Fibroblast of upper back skin (primary cell): ENCODE measurements around the gene NIBAN1.
A peak's percentile ranks its signal among the peaks of the same experiment; 100 is the strongest.
"Not testable (repeated sequence)": the region's sequence is repeated elsewhere in the genome, so short reads cannot be mapped to it uniquely, and the experiment has no call there.

Experiments
- DNase-seq: peaks from one replicate; pipeline ENCODE4 v3.0.0-alpha.2; 2013

The NIBAN1 gene

DNA sequence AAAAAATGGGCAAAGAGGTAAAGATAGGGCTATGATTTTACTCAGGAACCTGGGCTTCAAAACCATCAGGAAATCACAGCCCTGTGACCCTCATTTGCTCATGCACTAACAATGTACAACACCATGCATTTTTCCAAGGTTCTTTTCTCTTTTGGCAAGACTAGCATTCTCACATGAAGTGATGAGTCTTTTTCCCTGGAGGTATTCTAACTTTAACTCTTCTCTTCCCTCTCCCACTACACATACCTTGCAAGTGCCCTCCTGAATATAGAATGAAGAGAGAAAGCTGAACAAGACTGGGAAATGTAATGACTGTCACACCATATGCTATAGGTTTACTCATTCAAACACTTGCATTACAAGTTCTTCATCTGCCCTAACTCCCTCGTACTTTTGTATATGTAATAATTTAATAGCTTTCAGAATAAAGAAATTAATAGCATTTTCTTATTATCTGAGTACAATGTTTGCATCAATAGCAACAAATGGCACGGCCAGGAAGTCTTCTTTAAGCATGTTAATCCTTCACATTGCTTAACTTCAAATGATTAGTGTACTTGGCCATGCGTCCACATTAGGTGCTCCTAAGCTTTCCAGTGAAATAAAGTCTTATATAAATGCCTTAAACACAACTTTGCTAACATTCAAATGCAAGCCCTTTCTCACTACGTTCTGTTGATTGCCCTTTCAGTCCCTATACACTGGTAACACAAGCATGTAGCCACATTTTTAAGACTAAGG is 1.8 kb downstream of the NIBAN1 start:
- DNase-seq, result peak; percentile 72

DNA sequence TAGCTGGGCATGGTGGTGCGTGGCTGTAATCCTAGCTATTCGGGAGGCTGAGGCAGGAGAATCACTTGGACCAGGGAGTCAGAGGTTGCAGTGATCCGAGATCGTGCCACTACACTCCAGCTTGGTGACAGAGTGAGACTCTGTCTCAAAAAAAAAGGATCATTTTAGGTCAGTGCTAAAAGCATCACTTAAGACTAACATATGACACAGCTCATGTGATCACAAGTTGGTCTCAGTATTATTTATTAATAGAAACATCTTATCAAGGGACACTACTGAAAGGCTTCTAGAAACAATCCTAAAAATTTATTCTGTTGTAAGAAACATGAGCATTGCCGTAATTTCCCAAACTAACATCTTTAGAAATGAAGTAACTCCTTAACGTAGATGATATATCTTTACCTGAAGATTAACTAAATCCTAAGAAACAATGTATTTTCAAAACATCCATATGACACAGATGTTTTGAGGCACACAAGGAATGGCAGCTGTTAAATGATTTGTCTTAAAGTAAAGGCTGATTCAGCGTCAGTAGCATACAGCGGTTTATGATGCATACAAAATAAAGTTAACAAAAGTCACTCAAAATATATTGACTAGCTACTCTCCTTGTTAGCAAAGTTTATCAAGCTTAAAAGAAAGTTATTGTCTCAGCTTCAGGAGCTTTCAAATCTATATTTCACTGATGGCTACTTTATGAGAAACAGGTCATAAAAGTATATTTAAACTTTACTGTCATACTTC is 2.6 kb downstream of the NIBAN1 start:
- no peak for DNase-seq

GRCh38 chr1:184970691-184971161 is 3.6 kb downstream of the NIBAN1 start:
- peak; percentile 72 for DNase-seq

GRCh38 chr1:184966989-184967388 is 7.3 kb downstream of the NIBAN1 start:
- DNase-seq, result no peak

DNA sequence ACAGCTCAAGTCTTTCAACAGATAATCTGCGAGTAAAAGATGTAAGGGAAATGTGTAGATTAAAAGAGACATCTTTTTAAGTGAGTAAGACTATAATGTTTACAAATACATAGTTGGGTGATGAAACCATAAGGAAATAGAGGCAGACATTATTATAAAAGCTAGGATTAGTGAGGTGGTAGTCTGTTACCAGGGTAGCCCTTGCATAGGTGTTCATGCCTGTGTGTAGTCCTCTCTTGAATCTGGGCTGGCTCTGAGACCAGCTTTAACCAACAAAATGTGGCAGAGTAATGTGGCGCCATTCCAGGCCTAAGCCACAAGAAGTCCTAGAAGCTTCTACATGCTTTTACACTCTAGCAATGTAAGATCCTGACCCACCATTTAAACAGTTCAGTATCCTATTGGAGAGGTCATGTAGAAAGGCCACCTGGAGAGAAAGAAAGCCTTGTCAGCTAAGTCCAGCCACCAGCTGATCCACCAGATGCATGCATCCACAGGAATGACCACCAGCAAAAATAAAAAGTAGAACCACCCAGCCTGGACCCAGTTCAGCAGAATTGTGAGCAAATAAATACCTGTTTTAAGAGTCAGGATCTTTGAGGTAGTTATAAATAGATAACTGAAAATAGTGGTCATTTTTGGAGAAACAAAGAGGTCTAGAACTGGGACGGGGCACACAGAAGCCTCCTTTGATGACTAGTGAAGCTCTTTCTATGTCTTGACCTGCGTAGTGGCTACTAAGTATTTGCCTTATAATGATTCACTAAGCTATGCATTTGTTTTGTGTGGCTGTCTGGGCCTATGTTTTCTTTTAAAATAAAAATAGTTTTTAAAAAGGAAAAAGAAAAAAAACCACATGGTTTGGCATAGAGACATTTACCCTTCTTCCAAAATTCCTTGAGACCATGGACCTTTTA is 8.1 kb downstream of the NIBAN1 start:
- DNase-seq, result peak; percentile 60

- DNase-seq, result no peak
Measured at GRCh38 chr1:184965439-184965838, 8.9 kb downstream of the NIBAN1 start.

- DNase-seq, result peak; percentile 49
Measured at GRCh38 chr1:184959626-184960025, 14.7 kb downstream of the NIBAN1 start.

DNA sequence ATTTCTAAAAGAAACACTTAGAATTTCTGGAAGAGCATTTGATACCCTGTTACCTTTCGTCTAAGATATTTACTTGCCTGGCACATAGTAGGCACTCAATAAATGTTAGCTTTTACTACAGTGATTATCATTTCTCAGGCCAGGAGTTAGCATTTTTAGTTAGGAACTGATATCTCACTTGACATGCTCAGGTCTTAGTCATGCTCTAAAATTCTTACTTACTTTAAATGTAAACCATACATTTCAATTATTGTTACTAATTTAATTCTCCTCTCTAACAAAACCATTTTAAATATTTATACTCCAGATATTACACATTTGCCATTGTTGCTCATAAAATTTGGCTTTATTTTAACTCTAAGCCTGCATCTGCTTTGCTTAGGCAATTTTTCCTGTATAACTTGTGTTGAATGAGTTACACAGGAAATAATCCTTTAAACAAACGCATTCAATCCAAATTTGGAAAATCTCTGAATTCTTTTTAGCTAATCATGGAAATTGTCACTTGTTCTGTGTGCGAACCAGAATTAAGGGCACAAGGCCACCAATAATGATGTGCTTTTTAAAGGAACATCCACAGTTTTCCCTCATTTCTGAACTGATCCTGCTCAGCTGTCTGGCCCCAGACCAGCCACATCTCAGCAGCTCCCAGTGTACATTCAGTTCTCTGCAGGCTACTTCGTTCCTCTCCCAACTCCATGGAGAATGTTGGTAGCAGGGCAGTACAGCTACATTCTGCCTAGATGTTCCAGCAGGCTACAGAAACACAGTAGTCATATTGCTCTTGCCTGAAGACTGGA is 15.6 kb downstream of the NIBAN1 start:
- DNase-seq, result no peak

- not testable (repeated sequence) for DNase-seq
Measured at GRCh38 chr1:184957901-184958300, 16.4 kb downstream of the NIBAN1 start.

- no peak for DNase-seq
Measured at GRCh38 chr1:184956999-184957700, 17.2 kb downstream of the NIBAN1 start.

DNA sequence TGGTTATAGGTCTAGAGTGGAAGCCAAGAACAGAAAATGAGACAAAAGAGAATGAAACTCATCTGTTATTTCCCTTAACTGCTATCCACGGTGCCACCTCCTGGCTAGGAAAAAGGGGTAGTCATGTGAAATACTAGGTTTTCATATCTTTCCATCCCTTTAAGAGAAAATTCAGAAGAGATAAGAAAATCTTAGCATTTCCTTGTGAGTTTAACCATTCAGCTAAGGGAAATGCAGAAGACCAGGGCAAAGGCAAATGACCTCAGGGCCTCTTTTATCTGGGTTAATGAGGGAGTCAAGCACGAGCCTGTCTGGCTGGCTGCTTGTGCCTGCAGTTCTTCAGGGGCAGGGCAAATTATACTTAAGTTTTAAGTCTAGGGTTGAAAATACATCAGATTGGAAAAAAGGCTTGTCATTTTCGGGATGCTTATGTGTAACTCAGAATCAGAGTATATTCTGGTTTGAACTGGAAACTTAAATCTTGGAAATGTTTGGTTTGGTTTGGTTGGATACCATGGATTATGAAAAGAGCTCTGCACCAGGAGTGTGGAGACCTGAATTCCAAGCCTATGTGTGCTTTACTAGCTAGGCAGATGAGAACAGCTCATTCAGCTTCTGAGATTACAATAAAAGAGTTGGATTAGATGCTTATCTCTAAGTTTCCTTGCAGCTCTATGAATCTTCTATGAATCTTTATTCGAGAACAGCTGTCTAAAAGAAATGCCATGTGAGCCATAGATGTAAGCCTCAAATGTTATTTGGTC is 19.9 kb downstream of the NIBAN1 start:
- DNase-seq, result no peak

DNA sequence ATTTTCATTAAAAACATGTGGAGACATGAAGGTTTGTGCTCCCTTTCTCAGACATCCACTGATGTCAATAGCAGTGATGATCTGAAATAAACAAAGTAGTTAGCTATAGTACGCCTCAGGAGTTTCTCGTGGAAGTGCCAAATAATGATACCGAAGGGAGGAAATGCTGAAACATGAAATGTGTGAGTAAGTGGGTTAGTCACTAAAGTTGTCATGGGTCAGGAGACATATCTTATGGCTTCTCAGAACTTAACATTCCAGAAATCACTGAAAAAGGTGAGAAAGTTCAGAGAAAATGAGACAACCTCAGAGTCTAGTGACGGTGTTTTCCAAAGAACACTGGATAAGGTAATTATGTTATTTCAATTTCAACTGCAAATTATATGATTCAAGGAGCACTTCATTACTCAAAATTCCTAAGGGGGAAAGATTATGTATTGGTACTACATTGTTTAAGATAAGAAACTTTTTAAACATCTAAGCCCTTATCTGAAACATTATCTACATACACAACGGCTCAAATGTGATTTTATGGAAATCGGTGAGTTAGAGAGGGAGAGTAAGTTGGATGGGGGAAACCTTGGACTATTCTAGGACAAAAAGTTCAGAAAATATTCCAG is 20.6 kb downstream of the NIBAN1 start:
- DNase-seq, result peak; percentile 64

DNA sequence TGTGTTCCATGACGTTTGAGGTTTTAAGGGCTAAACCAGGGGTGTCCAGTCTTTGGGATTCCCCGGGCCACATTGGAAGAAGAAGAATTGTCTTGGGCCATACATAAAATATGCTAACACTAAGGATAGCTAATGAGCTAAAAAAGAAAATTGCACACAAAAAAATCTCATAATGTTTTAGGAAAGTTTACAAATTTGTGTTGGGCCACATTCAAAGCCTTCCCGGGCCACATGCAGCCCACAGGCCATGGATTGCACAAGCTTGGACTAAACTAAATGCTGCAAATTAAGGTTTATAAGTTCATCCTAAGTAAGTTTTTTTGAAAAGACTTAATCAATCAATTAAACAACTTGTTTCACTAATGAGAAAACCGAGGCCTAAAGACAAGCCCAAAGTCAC is 21.9 kb downstream of the NIBAN1 start:
- DNase-seq, result no peak

- DNase-seq, result peak; percentile 54
Measured at GRCh38 chr1:184951788-184952187, 22.5 kb downstream of the NIBAN1 start.

GRCh38 chr1:184950906-184951305 is 23.4 kb downstream of the NIBAN1 start:
- DNase-seq, result no peak

DNA sequence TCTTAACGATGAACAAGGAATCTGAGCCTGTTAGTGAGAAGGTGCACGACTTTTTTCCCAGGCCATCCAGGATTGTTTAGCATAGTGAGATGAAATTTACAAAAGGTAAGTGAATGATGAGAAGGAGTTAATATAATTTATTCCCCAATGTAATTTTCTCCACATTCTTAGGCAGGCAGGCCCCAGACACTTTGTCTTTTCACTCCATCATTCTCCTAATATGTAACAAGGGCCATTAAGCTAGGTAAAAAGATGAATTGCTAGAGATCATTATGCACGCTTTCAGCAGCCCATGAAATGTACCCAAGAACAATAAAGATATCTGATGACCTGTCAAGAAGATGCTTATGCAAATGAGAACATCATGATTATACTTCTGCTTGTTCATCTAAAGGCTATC is 24.1 kb downstream of the NIBAN1 start:
- DNase-seq, result no peak

DNA sequence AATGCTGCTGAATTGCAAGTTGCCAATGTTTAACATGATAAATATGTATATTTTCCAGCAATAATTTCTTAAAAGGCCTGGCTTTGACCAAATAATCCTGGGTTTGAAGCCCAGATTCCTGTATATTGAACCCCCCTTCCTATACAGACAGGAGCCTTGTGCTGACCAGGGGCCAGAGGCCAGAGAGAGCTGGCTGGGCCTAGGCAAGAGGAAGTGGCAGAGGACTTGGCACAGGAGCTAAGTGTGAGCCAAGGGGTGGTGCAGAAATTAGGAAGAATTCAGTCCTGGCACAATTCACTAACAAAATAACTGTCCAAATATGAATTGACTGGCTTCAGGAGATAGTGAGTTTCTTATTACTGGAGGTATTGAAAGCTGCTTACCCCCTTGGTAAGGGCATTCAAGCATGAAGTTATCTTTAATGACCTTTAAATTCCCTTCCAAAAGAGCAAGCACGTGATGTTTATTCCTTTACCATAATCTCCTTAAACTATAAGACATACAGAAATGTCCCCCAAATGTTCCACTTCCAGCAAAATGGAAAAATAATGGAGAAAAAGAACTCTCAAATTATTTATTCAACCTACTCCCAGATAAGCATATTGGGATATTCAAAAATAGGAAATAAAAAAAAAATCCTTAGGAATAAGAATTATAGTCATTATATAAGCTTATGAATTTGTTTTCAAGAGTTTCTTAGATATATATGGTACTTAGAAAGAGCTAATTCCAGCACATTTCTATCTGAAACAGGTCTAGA is 26.6 kb downstream of the NIBAN1 start:
- DNase-seq, result no peak

- no peak for DNase-seq
Measured at GRCh38 chr1:184945678-184946412, 28.5 kb downstream of the NIBAN1 start.

DNA sequence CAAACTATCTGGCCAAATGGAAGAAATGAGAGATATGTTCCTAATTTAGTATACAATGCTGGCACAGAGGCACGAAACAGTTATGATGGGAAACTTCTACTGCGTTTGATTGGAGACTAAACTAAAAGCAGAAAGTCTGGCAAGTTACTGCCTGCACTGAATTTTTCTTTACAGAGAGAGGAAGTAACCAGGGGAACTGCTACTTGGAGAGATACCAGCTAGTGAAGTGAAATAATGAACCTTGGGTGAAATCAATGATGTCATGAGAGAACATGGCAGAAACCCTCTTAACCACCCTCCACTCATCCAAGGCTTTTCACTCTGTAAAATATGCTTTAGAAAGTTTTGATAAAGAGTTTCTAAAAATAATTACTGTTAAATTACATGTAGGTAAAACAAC is 29.3 kb downstream of the NIBAN1 start:
- no peak for DNase-seq
